SK-N-MC (cell line): ENCODE measurements around the gene DDAH2.

Experiments used
- EZH2 ChIP-seq: fragments of 200-600 bp; sonication (generic); IDR thresholded peaks from one replicate; pipeline ENCODE4 v1.6.1; 2017; ENCODE audit warnings: antibody characterized with exemption
- FOXP2 ChIP-seq: optimal IDR thresholded peaks from 2 replicates; pipeline ENCODE3; 2011; ENCODE audit warnings: mild to moderate bottlenecking, moderate library complexity; ENCODE audit not compliant: insufficient read depth; ENCODE audit errors: extremely low read length, control extremely low read depth
- POLR2AphosphoS5 ChIP-seq: IDR thresholded peaks from 2 replicates; pipeline ENCODE4 v1.6.1; 2012; ENCODE audit warnings: mild to moderate bottlenecking, low read depth, low read length, borderline replicate concordance

DNA sequence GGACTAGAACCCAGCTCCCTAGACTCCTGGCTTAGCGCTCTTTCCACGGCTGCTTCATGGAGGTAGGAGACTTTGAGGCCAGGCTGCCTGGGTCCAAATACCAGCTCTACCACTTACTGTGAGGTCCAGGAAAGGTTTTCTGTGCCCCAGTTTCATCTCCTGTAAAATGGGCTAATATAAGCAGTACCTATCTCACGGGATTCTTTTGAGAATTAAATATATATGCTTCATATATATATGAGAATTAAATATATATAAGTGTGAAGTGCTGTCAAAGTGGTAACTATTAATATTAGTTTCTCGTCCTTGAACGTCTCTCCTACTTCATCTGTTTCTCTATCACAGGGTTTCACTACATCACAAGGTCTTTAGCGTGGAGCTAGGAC is 38.0 kb downstream of the DDAH2 start:
- TF ChIP-seq POLR2AphosphoS5: no peak
- TF ChIP-seq EZH2: no peak
- no peak for TF ChIP-seq FOXP2
